K562 (cell line): ENCODE measurements around the gene RCL1. TPM values are rescaled to one million over a fixed set of nuclear protein-coding genes. Genes with fewer than 3 reads are reported as not detected.

Experiments used
- ARID1B ChIP-seq: fragments of 450-650 bp; IDR thresholded peaks from 2 replicates; pipeline ENCODE4 v1.6.1; 2016; ENCODE audit warnings: antibody characterized with exemption, mild to moderate bottlenecking, inconsistent platforms
- CEBPG ChIP-seq, 3 experiments: fragments of 200-800 bp in 1 of 3; sonication (Bioruptor generic) in 1 of 3; sonication (generic) in 1 of 3; formaldehyde crosslinking in 1 of 3; IDR thresholded peaks in 2 of 3; conservative IDR thresholded peaks in 1 of 3; 2 replicates each; pipeline versions ENCODE4 v1.6.1 to v1.8.0; 2016 to 2022; ENCODE audit warnings: missing compliant biosample characterization in 2 of 3, missing genetic modification characterization in 2 of 3, mild to moderate bottlenecking in 1 of 3, missing genetic modification reagents in 1 of 3
- CHD2 ChIP-seq: IDR thresholded peaks from 2 replicates; pipeline ENCODE4 v1.6.1; 2011; ENCODE audit warnings: low read depth, low read length
- DPF2 ChIP-seq: fragments of 450-650 bp; IDR thresholded peaks from 2 replicates; pipeline ENCODE4 v1.6.1; 2016
- JUND ChIP-seq, 2 experiments: IDR thresholded peaks; 2 replicates in 1 of 2; 3 replicates in 1 of 2; pipeline ENCODE4 v1.6.1; 2011; ENCODE audit warnings: borderline replicate concordance in 2 of 2, low read depth in 2 of 2, low read length in 2 of 2, improper control_type of control experiment in 1 of 2, missing biosample characterization in 1 of 2, missing genetic modification characterization in 1 of 2, missing genetic modification reagents in 1 of 2
- MLLT1 ChIP-seq, 2 experiments: fragments of 450-650 bp; IDR thresholded peaks; 2 replicates each; pipeline ENCODE4 v1.6.1; 2016
- NFXL1 ChIP-seq: fragments of 450-650 bp; formaldehyde crosslinking; IDR thresholded peaks from 2 replicates; pipeline ENCODE4 v1.4.0; 2021; ENCODE audit warnings: mild to moderate bottlenecking
- NRF1 ChIP-seq, 2 experiments: fragments of 450-650 bp; IDR thresholded peaks in 1 of 2; conservative IDR thresholded peaks in 1 of 2; 2 replicates each; pipeline ENCODE4 v1.6.1; 2014; ENCODE audit warnings: mild to moderate bottlenecking in 2 of 2
- PHF20 ChIP-seq: fragments of 450-650 bp; IDR thresholded peaks from 2 replicates; pipeline ENCODE4 v1.6.1; 2018; ENCODE audit not compliant: partially characterized antibody
- SMAD2 ChIP-seq: fragments of 150-350 bp; IDR thresholded peaks from 2 replicates; pipeline ENCODE4 v1.6.1; 2014; ENCODE audit warnings: low read depth, mild to moderate bottlenecking, low read length
- TAL1 ChIP-seq: fragments of 450-650 bp; IDR thresholded peaks from 2 replicates; pipeline ENCODE4 v1.6.1; 2016; ENCODE audit warnings: mild to moderate bottlenecking
- TOE1 ChIP-seq, 2 experiments: fragments of 450-650 bp in 1 of 2; sonication (generic) in 1 of 2; formaldehyde crosslinking in 1 of 2; IDR thresholded peaks; 2 replicates each; pipeline versions ENCODE4 v1.7.1 to v1.8.0; 2016 to 2022; ENCODE audit warnings: borderline replicate concordance in 2 of 2, mild to moderate bottlenecking in 2 of 2, antibody characterized with exemption in 1 of 2, inconsistent platforms in 1 of 2, low read depth in 1 of 2, missing genetic modification reagents in 1 of 2, moderate library complexity in 1 of 2
- ZBTB12 ChIP-seq: fragments of 250-450 bp; sonication (Bioruptor Pico); IDR thresholded peaks from 2 replicates; pipeline ENCODE4 v1.4.0; 2020
- ZNF143 ChIP-seq: sonication (generic); formaldehyde crosslinking; IDR thresholded peaks from 2 replicates; pipeline ENCODE4 v1.9.0; 2022; ENCODE audit warnings: mild to moderate bottlenecking, missing genetic modification reagents
- ZNF445 ChIP-seq: fragments of 250-450 bp; sonication (Bioruptor Pico); IDR thresholded peaks from 2 replicates; pipeline ENCODE4 v1.4.0; 2020; ENCODE audit warnings: low read depth, mild to moderate bottlenecking, moderate library complexity
- ZNF589 ChIP-seq: fragments of 200-800 bp; sonication (Bioruptor generic); IDR thresholded peaks from 2 replicates; pipeline ENCODE4 v1.6.1; 2016; ENCODE audit warnings: low read depth, missing genetic modification characterization, missing compliant biosample characterization
- ZNF592 ChIP-seq: fragments of 450-650 bp; IDR thresholded peaks from 2 replicates; pipeline ENCODE4 v1.6.1; 2017; ENCODE audit warnings: antibody characterized with exemption, mild to moderate bottlenecking
- polyA plus RNA-seq, 8 experiments: library from polyadenylated mRNA; depleted of rRNA in 4 of 8; stranded (reverse) in 5 of 8; unstranded in 3 of 8; fragments of >200 nt; fragmentation: Nextera tagmentation in 2 of 8; fragmentation: Illumina TruSeq in 1 of 8; extraction: Ambion mirVana in 2 of 8; extraction: Trizol in 1 of 8; gene quantifications; 2 replicates each; pipeline versions ENCODE4 v1.2.1 to v1.2.3, GENCODE V29; 2011 to 2014; ENCODE audit warnings: inconsistent platforms in 1 of 8, missing spikeins in 1 of 8
- total RNA-seq, 7 experiments: library from RNA; depleted of rRNA in 6 of 7; stranded (reverse); fragments of >200 nt in 6 of 7; fragmentation: Illumina TruSeq in 2 of 7; extraction: Trizol in 2 of 7; gene quantifications; 2 replicates each; pipeline versions ENCODE4 v1.2.1 to v1.2.3, GENCODE V29; 2011 to 2021; ENCODE audit warnings: low replicate concordance in 1 of 7
- TF ChIP-seq, protein P1 (sequence below), 2 experiments: fragments of 450-650 bp; conservative IDR thresholded peaks; 2 replicates each; pipeline ENCODE4 v1.6.1; 2017; ENCODE audit warnings: mild to moderate bottlenecking in 2 of 2, moderate library complexity in 2 of 2

The RCL1 gene
- total and polyA plus RNA-seq, 9 of the 15 experiments (the other 6 are each of a cell fraction or from before 2014, with no cell fraction given), result 24.0 to 67.7 (median 38.6) TPM

- no peak for TF ChIP-seq JUND (IDR thresholded peaks at IDR 0.05; ENCODE audit: borderline replicate concordance, low read depth, low read length)
- no peak for TF ChIP-seq JUND (tag; IDR thresholded peaks at IDR 0.05; ENCODE audit: borderline replicate concordance, low read depth, low read length)
- no peak for TF ChIP-seq ZNF143 (CRISPR knock-in tag)
- peak; percentile 70 for TF ChIP-seq ARID1B
- TF ChIP-seq, protein P1, sequence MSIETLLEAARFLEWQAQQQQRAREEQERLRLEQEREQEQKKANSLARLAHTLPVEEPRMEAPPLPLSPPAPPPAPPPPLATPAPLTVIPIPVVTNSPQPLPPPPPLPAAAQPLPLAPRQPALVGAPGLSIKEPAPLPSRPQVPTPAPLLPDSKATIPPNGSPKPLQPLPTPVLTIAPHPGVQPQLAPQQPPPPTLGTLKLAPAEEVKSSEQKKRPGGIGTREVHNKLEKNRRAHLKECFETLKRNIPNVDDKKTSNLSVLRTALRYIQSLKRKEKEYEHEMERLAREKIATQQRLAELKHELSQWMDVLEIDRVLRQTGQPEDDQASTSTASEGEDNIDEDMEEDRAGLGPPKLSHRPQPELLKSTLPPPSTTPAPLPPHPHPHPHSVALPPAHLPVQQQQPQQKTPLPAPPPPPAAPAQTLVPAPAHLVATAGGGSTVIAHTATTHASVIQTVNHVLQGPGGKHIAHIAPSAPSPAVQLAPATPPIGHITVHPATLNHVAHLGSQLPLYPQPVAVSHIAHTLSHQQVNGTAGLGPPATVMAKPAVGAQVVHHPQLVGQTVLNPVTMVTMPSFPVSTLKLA (conservative IDR thresholded peaks at IDR 0.05), result 0 out of 4 replicates have a peak, but pooled peaks of 1 of the 2 experiments have one; percentile 8
- no peak for TF ChIP-seq ZNF445 (CRISPR knock-in tag)
- TF ChIP-seq ZNF592, result peak; percentile 54
- TF ChIP-seq NRF1 (conservative IDR thresholded peaks at IDR 0.05 in 1 of 2, IDR thresholded peaks at IDR 0.05 in 1 of 2), result peak; percentile 4 to 28; a peak in 1 of 4 replicates
- no peak for TF ChIP-seq NFXL1 (CRISPR knock-in tag)
- no peak for TF ChIP-seq CEBPG (CRISPR knock-in tag; IDR thresholded peaks at IDR 0.05)
- peak in 1 of 2 experiments; percentile 58; a peak in 3 of 4 replicates for TF ChIP-seq CEBPG (tag; conservative IDR thresholded peaks at IDR 0.05 in 1 of 2, IDR thresholded peaks at IDR 0.05 in 1 of 2)
- TF ChIP-seq PHF20, result no peak
- no peak for TF ChIP-seq TOE1 (IDR thresholded peaks at IDR 0.05; ENCODE audit: borderline replicate concordance)
- no peak for TF ChIP-seq TOE1 (CRISPR knock-in tag; IDR thresholded peaks at IDR 0.05; ENCODE audit: borderline replicate concordance, low read depth)
- TF ChIP-seq ZBTB12 (CRISPR knock-in tag), result no peak
- TF ChIP-seq TAL1, result peak; percentile 60
- TF ChIP-seq SMAD2, result no peak
- TF ChIP-seq ZNF589, result no peak
- no peak for TF ChIP-seq CHD2
- 0 out of 4 replicates have a peak, but pooled peaks of 1 of the 2 experiments have one; percentile 13 for TF ChIP-seq MLLT1 (IDR thresholded peaks at IDR 0.05)
- TF ChIP-seq DPF2, result peak; percentile 46; the same call in 1 of the 2 replicates
These were observed 29.7 kb upstream of the RCL1 start (continued) for GRCh38 chr9:4762886-4763541.
